Prostate gland (tissue), 2 donors: ENCODE results near the gene RBX1. TPM values are rescaled to one million over a fixed set of nuclear protein-coding genes. Genes with fewer than 3 reads are reported as not detected.

Source experiments
- DNase-seq: peaks from one replicate; pipeline ENCODE4 v3.0.0-alpha.2; 2019; ENCODE audit warnings: low spot score
- H3K27ac ChIP-seq, 2 donors: fragments of 200-600 bp; sonication (generic); 2 replicates each; pipeline ENCODE4 v1.5.1; 2017 to 2019
- H3K27me3 ChIP-seq: fragments of 200-600 bp; sonication (generic); replicated peaks from 2 replicates; pipeline ENCODE4 v1.5.1; 2019; ENCODE audit not compliant: insufficient read depth
- H3K36me3 ChIP-seq, 2 donors: fragments of 200-600 bp; sonication (generic); 1 replicate in 1 of 2; 2 replicates in 1 of 2; pipeline versions ENCODE4 v1.5.1 to v1.8.1; 2017 to 2019
- H3K4me1 ChIP-seq: fragments of 200-600 bp; sonication (generic); replicated peaks from 2 replicates; pipeline ENCODE4 v1.5.1; 2019
- H3K4me3 ChIP-seq, 2 donors: fragments of 200-600 bp; sonication (generic); 2 replicates each; pipeline ENCODE4 v1.5.1; 2017 to 2019
- H3K9me3 ChIP-seq: fragments of 200-600 bp; sonication (generic); 2 replicates; pipeline ENCODE4 v1.5.1; 2017
- POLR2A ChIP-seq: fragments of 450-650 bp; IDR thresholded peaks from one replicate; pipeline ENCODE4 v1.6.1; 2016; ENCODE audit warnings: antibody characterized with exemption, mild to moderate bottlenecking
- POLR2AphosphoS5 ChIP-seq: sonication (generic); formaldehyde crosslinking; IDR thresholded peaks from one replicate; pipeline ENCODE4 v1.6.1; 2017; ENCODE audit warnings: antibody characterized with exemption
- WGBS: methylation state at CpG from one replicate; pipeline ENCODE4 v1.1.5; 2018; 5-methylcytosine and 5-hydroxymethylcytosine counted together
- intact Hi-C: fragments of 100-400 bp; cut with DNase I; formaldehyde crosslinking; loops from one replicate; pipeline ENCODE4 v1.14.2; 2022
- total RNA-seq, 2 donors: library from RNA; depleted of rRNA; stranded (reverse); fragments of >200 nt; gene quantifications; one replicate each; pipeline ENCODE4 v1.1.0, GENCODE V29; 2016
- TF ChIP-seq, protein P1 (sequence below), 4 experiments: fragments of 200-600 bp in 2 of 4; fragments of 450-650 bp in 2 of 4; sonication (generic) in 2 of 4; IDR thresholded peaks; 1 replicate in 3 of 4; 2 replicates in 1 of 4; pipeline ENCODE4 v1.5.1; 2016 to 2019; ENCODE audit warnings: antibody characterized with exemption in 4 of 4, mild to moderate bottlenecking in 2 of 4, moderate library complexity in 2 of 4

The RBX1 gene
- total RNA-seq, 2 donors from 2014 or later = 34.9 to 42.8 TPM

DNA sequence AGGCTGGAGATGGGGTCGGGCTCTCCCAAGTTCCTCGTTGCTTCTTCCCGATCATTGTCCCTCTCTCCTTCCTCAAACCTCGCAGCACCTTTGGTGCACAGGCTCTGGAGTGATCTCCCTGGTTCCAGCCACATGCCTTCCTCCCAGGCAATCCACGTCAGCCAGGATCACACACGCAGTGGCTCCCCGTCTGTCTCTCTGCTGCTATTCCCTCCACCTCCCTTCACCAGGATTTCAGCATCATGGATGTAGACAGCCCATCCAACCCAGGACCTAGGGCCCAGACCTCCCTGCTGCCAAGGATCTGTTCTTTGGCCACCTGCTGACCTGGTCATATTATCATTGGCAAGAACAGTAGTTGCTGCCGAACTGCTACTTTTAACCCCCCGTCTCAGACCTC is 40.1 kb downstream of the RBX1 start:
- Histone ChIP-seq H3K27me3 (no peaks in the 10 kb centered on the region), H3K4me1 (no peaks in the 10 kb centered on the region), H3K27ac (no peak overlapping the region), H3K9me3 (no peaks in the 10 kb centered on the region), H3K4me3 (no peak overlapping the region), H3K36me3 (no peaks in the 10 kb centered on the region)
- intact Hi-C loops = no loop called here
- WGBS = 84% methylated on average over 9 of the region's 9 CpGs
- no peak for DNase-seq
- TF ChIP-seq POLR2A = no peak
- no peak for TF ChIP-seq POLR2AphosphoS5
- TF ChIP-seq, protein P1, sequence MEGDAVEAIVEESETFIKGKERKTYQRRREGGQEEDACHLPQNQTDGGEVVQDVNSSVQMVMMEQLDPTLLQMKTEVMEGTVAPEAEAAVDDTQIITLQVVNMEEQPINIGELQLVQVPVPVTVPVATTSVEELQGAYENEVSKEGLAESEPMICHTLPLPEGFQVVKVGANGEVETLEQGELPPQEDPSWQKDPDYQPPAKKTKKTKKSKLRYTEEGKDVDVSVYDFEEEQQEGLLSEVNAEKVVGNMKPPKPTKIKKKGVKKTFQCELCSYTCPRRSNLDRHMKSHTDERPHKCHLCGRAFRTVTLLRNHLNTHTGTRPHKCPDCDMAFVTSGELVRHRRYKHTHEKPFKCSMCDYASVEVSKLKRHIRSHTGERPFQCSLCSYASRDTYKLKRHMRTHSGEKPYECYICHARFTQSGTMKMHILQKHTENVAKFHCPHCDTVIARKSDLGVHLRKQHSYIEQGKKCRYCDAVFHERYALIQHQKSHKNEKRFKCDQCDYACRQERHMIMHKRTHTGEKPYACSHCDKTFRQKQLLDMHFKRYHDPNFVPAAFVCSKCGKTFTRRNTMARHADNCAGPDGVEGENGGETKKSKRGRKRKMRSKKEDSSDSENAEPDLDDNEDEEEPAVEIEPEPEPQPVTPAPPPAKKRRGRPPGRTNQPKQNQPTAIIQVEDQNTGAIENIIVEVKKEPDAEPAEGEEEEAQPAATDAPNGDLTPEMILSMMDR (IDR thresholded peaks at IDR 0.05) = no peak

DNA sequence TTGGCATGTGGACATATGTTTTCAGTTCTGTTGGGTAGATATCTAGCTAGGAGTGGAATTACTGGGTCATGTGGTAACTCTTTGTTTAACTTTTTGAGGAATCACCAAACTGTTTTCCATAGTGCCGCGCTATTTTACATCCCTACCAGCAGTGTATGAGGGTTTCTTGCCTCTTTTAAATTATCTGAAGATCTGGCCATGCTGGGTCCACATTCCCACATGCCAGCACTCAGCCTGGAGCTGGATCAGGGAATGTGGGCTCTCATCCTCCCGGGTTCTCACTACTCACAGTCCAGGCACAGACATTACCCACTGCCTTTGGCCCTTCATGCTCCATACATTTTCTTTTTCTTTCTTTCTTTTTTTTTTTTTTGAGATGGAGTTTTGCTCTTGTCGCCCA is 44.6 kb downstream of the RBX1 start:
- Histone ChIP-seq H3K36me3 (no peaks in the 10 kb centered on the region), H3K4me3 (no peak overlapping the region), H3K27ac (no peak overlapping the region), H3K27me3 (no peaks in the 10 kb centered on the region), H3K4me1 (no peaks in the 10 kb centered on the region), H3K9me3 (no peaks in the 10 kb centered on the region)
- 84% methylated on average over 4 of the region's 4 CpGs for WGBS
- TF ChIP-seq POLR2AphosphoS5 (no peak), POLR2A (no peak)
- TF ChIP-seq, protein P1 (IDR thresholded peaks at IDR 0.05) = no peak
- no peak for DNase-seq
- intact Hi-C loops = no loop called here

DNA sequence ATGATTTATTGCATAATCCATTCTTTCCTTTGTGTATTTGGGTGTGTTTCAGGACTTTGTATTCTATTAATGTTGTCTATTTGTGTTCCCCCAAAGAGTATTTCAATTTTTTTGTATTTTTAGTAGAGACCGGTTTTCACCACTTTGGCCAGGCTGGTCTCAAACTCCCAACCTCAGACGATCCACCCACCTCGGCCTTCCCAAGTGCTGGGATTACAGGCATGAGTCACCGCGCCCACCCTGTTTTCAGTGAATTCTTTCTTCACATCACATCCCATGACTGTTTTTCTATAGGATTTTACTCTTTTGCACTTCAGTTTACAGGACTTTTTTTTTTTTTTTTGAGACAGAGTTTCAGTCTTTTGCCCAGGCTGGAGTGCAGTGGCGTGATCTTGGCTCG is 46.3 kb downstream of the RBX1 start:
- Histone ChIP-seq H3K27me3 (no peaks in the 10 kb centered on the region), H3K4me3 (no peak overlapping the region), H3K9me3 (no peaks in the 10 kb centered on the region), H3K4me1 (no peaks in the 10 kb centered on the region), H3K36me3 (no peaks in the 10 kb centered on the region), H3K27ac (no peak overlapping the region)
- no peak for DNase-seq
- TF ChIP-seq POLR2A = no peak
- TF ChIP-seq POLR2AphosphoS5 = no peak
- TF ChIP-seq, protein P1 (IDR thresholded peaks at IDR 0.05) = no peak
- intact Hi-C loops = no loop called here
- WGBS = 82% methylated on average over 7 of the region's 7 CpGs

DNA sequence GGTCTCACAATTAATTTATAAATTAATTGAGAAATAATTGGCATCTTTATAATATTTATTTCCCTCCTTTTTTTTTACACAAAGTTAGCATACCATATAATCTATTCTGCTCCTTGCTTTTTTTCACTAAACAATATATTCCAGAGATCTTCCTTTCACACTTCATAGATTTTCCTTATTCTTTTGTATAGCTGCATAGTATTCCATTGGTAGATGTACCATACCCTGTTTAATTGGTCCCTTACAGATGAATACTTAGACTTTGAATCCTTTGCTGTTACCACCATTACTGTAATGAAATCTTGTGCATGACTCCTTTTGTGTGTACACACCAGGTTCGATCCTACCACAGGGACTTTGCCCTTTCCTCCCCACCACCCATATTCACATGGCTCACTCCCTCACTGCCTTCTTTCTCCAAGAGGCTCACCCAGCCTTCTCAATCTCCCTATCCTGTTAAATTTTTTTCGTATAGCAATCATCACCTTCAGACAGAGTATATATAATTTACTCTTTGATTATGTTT is 48.9 kb downstream of the RBX1 start:
- intact Hi-C loops = no loop called here
- TF ChIP-seq POLR2AphosphoS5 (no peak), POLR2A (no peak)
- TF ChIP-seq, protein P1 (IDR thresholded peaks at IDR 0.05) = no peak
- no peaks in the 10 kb centered on the region for H3K27me3 ChIP-seq
- no peak overlapping the region for H3K27ac ChIP-seq
- 91% methylated on average over 2 of the region's 2 CpGs for WGBS
- no peaks in the 10 kb centered on the region for H3K9me3 ChIP-seq
- DNase-seq = no peak
- H3K4me1 ChIP-seq = no peaks in the 10 kb centered on the region
- H3K36me3 ChIP-seq = no peaks in the 10 kb centered on the region
- no peak overlapping the region for H3K4me3 ChIP-seq

DNA sequence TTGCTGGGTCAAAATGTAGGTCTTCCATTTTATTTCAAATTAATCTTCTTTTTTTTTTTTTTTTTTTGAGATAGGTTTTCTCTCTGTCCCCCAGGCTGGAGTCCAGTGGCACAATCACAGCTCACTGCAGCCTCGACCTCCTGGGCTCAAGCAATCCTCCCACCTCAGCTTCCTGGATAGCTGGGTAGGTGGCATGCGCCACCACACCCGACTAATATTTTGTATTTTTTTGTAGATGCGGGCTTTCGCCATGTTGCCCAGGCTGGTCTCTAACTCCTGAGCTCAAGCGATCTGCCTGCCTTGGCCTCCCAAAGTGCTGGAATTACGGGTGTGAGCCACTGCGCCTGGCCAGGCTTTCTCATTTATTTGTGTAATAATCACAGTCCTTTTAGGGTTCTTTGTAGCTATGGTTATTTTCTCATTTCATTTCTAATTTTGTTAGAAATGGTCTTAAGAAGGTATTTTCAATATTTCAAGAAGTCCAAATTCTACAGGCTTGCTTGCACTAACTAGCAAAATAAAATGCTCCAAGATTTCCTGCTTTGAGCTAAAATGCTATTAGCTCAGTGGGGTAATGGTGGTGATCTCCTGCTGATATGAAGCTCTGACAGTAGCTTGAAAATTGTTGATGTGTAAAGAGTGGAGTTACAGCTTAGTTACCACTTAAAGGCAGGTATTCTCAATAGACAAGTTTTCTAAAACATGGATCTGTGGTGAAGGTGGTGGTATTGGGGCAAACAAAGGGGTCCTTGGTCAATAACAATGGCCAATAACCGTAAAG is 50.0 kb downstream of the RBX1 start:
- Histone ChIP-seq H3K27ac (no peak overlapping the region), H3K9me3 (no peaks in the 10 kb centered on the region), H3K27me3 (no peaks in the 10 kb centered on the region), H3K36me3 (no peaks in the 10 kb centered on the region), H3K4me1 (no peaks in the 10 kb centered on the region), H3K4me3 (no peak overlapping the region)
- intact Hi-C loops = no loop called here
- TF ChIP-seq POLR2AphosphoS5 (no peak), POLR2A (no peak)
- TF ChIP-seq, protein P1 (IDR thresholded peaks at IDR 0.05) = no peak
- WGBS = 74% methylated on average over 9 of the region's 9 CpGs
- no peak for DNase-seq
